ENCODE measurements around the gene CYB561D2. TPM values are rescaled to one million over a fixed set of nuclear protein-coding genes. Genes with fewer than 3 reads are reported as not detected.

The CYB561D2 gene
- total and polyA plus RNA-seq, 3 donors from 2014 or later: 16.0 to 21.1 (median 18.9) TPM

GRCh38 chr3:50365842-50366220 lies 15.2 kb downstream of the CYB561D2 start:
- H3K27ac ChIP-seq: no peak overlapping the region
- H3K9me3 ChIP-seq: no peaks in the 10 kb centered on the region
- peaks cover 7% of the 10 kb centered on the region for H3K4me1 ChIP-seq
- H3K36me3 ChIP-seq (ENCODE audit: low read depth, missing control alignments): no peaks in the 10 kb centered on the region
- no peaks in the 10 kb centered on the region for H3K27me3 ChIP-seq
- TF ChIP-seq CTCF (IDR thresholded peaks at IDR 0.05) (no peak), POLR2A (IDR thresholded peaks at IDR 0.05) (no peak)
- no peak for DNase-seq
- 78 to 100% methylated on average over 1 to 5 of the region's 5 CpGs for WGBS, 2 donors
- H3K4me3 ChIP-seq: peak overlapping the region in 1 of 2 donors; percentile 60
- intact Hi-C loops (cut with DNase I; ENCODE audit: low total_unique reads): loop anchor here (10.0 kb wide), 1 partner anchor 179 kb away; no protein-coding TSS in a partner anchor

GRCh38 chr3:50369012-50369670 lies 18.5 kb downstream of the CYB561D2 start:
- Histone ChIP-seq H3K27ac (no peak overlapping the region), H3K36me3 (ENCODE audit: low read depth, missing control alignments) (no peaks in the 10 kb centered on the region), H3K9me3 (no peaks in the 10 kb centered on the region), H3K4me3 (no peak overlapping the region), H3K27me3 (no peaks in the 10 kb centered on the region), H3K4me1 (peaks cover 7% of the 10 kb centered on the region)
- TF ChIP-seq CTCF (IDR thresholded peaks at IDR 0.05): no peak
- no peak for TF ChIP-seq POLR2A (IDR thresholded peaks at IDR 0.05)
- no peak for DNase-seq
- WGBS, 2 donors: 79 to 86% methylated on average over 7 to 9 of the region's 9 CpGs
- intact Hi-C loops (cut with DNase I; ENCODE audit: low total_unique reads): loop anchor here (10.0 kb wide), 1 partner anchor 176 kb away; no protein-coding TSS in a partner anchor

GRCh38 chr3:50370594-50370993 lies 19.9 kb downstream of the CYB561D2 start:
- no peaks in the 10 kb centered on the region for H3K4me1 ChIP-seq
- no peaks in the 10 kb centered on the region for H3K9me3 ChIP-seq
- TF ChIP-seq CTCF (IDR thresholded peaks at IDR 0.05): no peak
- TF ChIP-seq POLR2A (IDR thresholded peaks at IDR 0.05): no peak
- WGBS, 2 donors: 63 to 71% methylated on average over 14 of the region's 14 CpGs
- no peak overlapping the region for H3K4me3 ChIP-seq
- H3K27me3 ChIP-seq: no peaks in the 10 kb centered on the region
- intact Hi-C loops (cut with DNase I; ENCODE audit: low total_unique reads): no loop called here
- H3K27ac ChIP-seq: no peak overlapping the region
- DNase-seq: no peak
- no peaks in the 10 kb centered on the region for H3K36me3 ChIP-seq (ENCODE audit: low read depth, missing control alignments)

DNA sequence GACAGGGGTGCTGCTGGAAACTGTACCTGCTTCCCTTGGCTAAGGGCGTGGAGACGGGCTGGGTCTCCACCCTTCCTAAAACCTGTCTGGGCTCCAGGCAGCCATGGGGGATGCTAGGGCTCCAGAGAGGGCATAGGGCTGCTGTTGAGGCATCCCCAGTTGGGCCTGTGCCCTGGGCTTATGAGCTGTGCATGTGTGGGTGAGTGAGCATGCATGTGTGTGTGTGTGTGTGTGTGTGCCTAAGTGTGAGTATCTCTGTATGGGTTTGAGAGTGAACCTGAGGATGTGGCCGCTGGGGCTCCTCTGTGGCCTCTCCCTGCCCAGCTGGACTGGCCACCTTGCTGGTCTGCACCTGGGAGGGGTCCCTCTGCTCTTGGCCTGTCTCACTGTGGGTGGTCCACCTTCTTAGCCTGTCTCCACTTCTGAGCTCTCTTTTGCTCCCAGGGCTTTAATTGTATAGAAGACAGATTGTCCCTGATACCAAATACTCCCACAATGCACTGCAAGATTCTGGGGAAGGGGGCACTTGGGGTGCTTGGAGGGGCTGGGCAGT lies 20.5 kb downstream of the CYB561D2 start:
- intact Hi-C loops (cut with DNase I; ENCODE audit: low total_unique reads): no loop called here
- Histone ChIP-seq H3K4me3 (no peak overlapping the region), H3K9me3 (no peaks in the 10 kb centered on the region), H3K36me3 (ENCODE audit: low read depth, missing control alignments) (no peaks in the 10 kb centered on the region), H3K27me3 (no peaks in the 10 kb centered on the region), H3K4me1 (no peaks in the 10 kb centered on the region), H3K27ac (no peak overlapping the region)
- no peak for TF ChIP-seq POLR2A (IDR thresholded peaks at IDR 0.05)
- no peak for TF ChIP-seq CTCF (IDR thresholded peaks at IDR 0.05)
- 91 to 93% methylated on average over 3 of the region's 3 CpGs for WGBS, 2 donors
- no peak for DNase-seq

GRCh38 chr3:50372349-50372748 lies 21.7 kb downstream of the CYB561D2 start:
- no peaks in the 10 kb centered on the region for H3K9me3 ChIP-seq
- 57 to 90% methylated on average over 7 to 8 of the region's 8 CpGs for WGBS, 2 donors
- peak; percentile 64 for DNase-seq
- no peaks in the 10 kb centered on the region for H3K36me3 ChIP-seq (ENCODE audit: low read depth, missing control alignments)
- H3K27me3 ChIP-seq: no peaks in the 10 kb centered on the region
- no peak overlapping the region for H3K4me3 ChIP-seq
- no peaks in the 10 kb centered on the region for H3K4me1 ChIP-seq
- no peak overlapping the region for H3K27ac ChIP-seq
- intact Hi-C loops (cut with DNase I; ENCODE audit: low total_unique reads): no loop called here
- TF ChIP-seq POLR2A (IDR thresholded peaks at IDR 0.05) (no peak), CTCF (IDR thresholded peaks at IDR 0.05) (no peak)

All from testis (tissue), 3 donors.